SK-N-MC (cell line): Measurements from ENCODE around the gene CCDC196.

Experiments used
- EZH2 ChIP-seq: fragments of 200-600 bp; sonication (generic); IDR thresholded peaks from one replicate; pipeline ENCODE4 v1.6.1; 2017; ENCODE audit warnings: antibody characterized with exemption
- POLR2AphosphoS5 ChIP-seq: IDR thresholded peaks from 2 replicates; pipeline ENCODE4 v1.6.1; 2012; ENCODE audit warnings: mild to moderate bottlenecking, low read depth, low read length, borderline replicate concordance

DNA sequence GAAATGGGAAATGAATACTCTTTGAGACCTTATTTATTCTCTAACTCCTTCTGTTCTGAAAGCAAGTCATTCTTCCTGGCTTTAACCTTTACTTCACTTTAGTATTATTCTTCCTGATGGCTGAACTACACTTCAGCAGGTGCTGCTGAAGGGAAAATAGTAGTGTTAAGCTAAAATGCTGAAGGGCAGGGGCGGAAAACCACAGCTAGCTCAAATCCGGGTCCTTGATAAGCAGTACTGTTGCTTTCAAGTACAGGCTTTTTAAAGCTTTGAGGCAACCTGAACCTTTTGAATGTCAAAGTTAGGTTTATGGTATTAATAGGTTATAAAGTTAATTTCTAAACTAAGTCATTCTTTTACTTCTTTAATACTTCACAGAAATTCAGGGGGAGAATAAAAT, 10.7 kb downstream of the CCDC196 start:
- TF ChIP-seq POLR2AphosphoS5 (no peak), EZH2 (no peak)
